ENCODE data around the gene IL33. TPM values are rescaled to one million over a fixed set of nuclear protein-coding genes. Genes with fewer than 3 reads are reported as not detected.

The IL33 gene
- polyA plus RNA-seq, 1 experiment = not detected

DNA sequence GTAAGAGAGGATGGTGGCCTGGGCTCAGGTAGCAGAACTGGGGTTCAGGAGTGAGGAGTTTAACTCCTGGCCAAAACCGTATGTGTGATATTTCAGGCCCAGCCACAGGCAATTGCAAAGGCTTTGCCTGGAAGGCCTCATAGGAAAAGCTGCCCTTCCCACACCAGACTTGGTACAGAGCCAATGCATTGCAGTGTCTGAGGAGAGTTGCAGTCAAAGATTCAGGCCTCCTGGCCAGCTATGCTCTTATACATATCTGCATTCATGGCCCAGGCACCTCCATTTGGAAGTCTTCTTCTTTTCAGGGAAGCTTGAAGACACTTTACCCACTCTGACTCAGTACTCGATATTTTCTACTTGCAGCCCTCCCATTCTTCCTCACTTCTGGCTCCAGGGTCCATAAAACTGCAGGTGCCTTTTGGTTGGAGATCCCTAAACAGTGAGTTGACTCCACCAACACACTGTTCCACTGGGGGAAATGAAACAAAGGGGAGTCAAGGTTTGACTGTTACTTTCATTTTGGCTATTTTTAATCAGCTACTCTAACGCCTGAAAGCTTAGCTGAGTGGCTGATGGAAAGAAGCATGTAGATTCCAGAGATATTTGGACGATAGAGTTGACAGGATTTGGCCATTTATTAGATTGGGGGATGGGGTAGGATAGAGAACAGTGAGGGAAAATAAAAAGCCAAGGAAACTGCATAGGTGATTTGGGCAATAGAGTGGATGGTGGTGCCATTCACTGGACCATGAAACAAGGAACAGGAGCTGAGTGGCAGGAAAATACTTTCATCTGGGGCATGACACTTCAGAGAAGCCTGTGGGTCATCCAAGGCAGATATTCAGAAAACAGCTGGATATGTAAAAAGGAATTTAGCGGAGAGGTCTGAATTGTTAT lies 30.6 kb upstream of the IL33 start:
- ChIA-PET CTCF (interaction anchor here (1.8 kb wide), 1 partner anchor 10 kb away, joined by 5 read pairs; no protein-coding TSS in a partner anchor), POLR2A (no interaction called here)
- Histone ChIP-seq H3K4me3 (ENCODE audit: low read depth, low read length) (no peak overlapping the region), H3K27me3 (ENCODE audit: control insufficient read depth, insufficient read depth, low read length) (no peaks in the 10 kb centered on the region), H3K36me3 (ENCODE audit: control insufficient read depth, insufficient read depth, low read length) (no peaks in the 10 kb centered on the region)
- TF ChIP-seq CTCF (IDR thresholded peaks at IDR 0.05; ENCODE audit: insufficient read depth, low read depth, low read length) = no peak
- DNase-seq (ENCODE audit: low read depth) = no peak

DNA sequence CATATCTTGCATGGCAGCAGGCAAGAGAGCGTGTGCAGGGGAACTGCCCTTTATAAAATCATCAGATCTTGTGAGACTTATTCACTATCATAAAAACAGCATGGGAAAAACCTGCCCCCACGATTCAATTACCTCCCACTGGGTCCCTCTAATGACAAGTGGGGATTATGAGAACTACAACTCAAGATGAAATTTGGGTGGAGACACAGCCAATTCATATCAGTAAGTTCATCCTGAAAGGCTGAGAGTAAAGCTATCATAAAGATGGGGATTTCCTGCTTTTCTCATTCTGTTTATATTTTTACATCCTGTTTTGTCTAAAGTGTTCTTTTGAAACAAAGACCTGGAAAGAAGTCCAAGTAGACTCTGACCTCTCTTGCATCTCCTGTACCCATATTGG lies 28.9 kb upstream of the IL33 start:
- no peaks in the 10 kb centered on the region for H3K36me3 ChIP-seq (ENCODE audit: control insufficient read depth, insufficient read depth, low read length)
- TF ChIP-seq CTCF (IDR thresholded peaks at IDR 0.05; ENCODE audit: insufficient read depth, low read depth, low read length) = no peak
- H3K4me3 ChIP-seq (ENCODE audit: low read depth, low read length) = no peak overlapping the region
- POLR2A ChIA-PET = no interaction called here
- DNase-seq (ENCODE audit: low read depth) = no peak
- CTCF ChIA-PET = no interaction called here
- H3K27me3 ChIP-seq (ENCODE audit: control insufficient read depth, insufficient read depth, low read length) = no peaks in the 10 kb centered on the region

DNA sequence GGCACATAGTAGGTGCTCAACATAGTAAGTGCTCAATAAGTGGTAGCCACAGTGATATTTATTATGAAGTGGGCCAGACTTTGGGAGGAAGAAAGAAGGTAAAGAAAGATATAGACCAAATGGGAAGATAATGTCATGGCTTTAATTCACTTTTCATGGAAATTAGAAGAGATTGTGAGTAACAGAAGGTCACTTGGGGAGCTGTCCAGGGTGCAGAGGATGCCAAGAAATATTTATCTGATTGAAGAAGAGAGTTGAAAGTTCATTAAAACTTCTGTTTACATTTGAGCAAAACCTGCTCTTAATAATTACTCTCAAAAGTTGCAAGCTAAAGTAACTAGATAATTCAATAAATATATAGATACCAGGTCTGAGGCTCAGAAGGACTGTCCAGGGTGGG lies 28.3 kb upstream of the IL33 start:
- no peak for TF ChIP-seq CTCF (IDR thresholded peaks at IDR 0.05; ENCODE audit: insufficient read depth, low read depth, low read length)
- CTCF ChIA-PET = interaction anchor here (1.6 kb wide), 1 partner anchor 12 kb away, joined by 7 read pairs; no protein-coding TSS in a partner anchor
- no peaks in the 10 kb centered on the region for H3K27me3 ChIP-seq (ENCODE audit: control insufficient read depth, insufficient read depth, low read length)
- DNase-seq (ENCODE audit: low read depth) = no peak
- H3K4me3 ChIP-seq (ENCODE audit: low read depth, low read length) = no peak overlapping the region
- H3K36me3 ChIP-seq (ENCODE audit: control insufficient read depth, insufficient read depth, low read length) = no peaks in the 10 kb centered on the region
- POLR2A ChIA-PET = no interaction called here

- ChIA-PET POLR2A (no interaction called here), CTCF (interaction anchor here (1.6 kb wide), 1 partner anchor 11 kb away, joined by 7 read pairs; no protein-coding TSS in a partner anchor)
- Histone ChIP-seq H3K4me3 (ENCODE audit: low read depth, low read length) (no peak overlapping the region), H3K27me3 (ENCODE audit: control insufficient read depth, insufficient read depth, low read length) (no peaks in the 10 kb centered on the region), H3K36me3 (ENCODE audit: control insufficient read depth, insufficient read depth, low read length) (no peaks in the 10 kb centered on the region)
- DNase-seq (ENCODE audit: low read depth) = no peak
- no peak for TF ChIP-seq CTCF (IDR thresholded peaks at IDR 0.05; ENCODE audit: insufficient read depth, low read depth, low read length)
These were observed 27.1 kb upstream of the IL33 start for GRCh38 chr9:6188466-6188865.

DNA sequence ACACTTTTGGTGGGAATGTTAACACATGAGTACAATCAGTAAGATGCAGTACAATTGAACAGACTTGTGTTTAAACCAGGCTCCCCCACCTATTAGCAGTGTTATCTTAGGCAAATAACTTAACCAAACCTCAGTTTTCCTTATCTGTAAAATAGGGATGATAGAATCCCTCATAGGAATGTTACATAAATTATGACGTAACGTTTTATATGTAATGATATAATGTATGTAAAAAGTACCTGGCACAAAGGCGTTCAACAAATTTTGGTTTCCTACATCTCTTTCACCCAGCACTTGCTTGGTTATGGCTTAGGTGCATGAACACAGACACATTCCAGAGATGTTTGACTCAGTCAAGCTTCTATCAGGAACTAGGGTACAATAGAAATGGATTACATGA lies 26.7 kb upstream of the IL33 start:
- CTCF ChIA-PET = no interaction called here
- POLR2A ChIA-PET = no interaction called here
- Histone ChIP-seq H3K36me3 (ENCODE audit: control insufficient read depth, insufficient read depth, low read length) (no peaks in the 10 kb centered on the region), H3K27me3 (ENCODE audit: control insufficient read depth, insufficient read depth, low read length) (no peaks in the 10 kb centered on the region), H3K4me3 (ENCODE audit: low read depth, low read length) (no peak overlapping the region)
- TF ChIP-seq CTCF (IDR thresholded peaks at IDR 0.05; ENCODE audit: insufficient read depth, low read depth, low read length) = no peak
- no peak for DNase-seq (ENCODE audit: low read depth)
